ENCODE data around the gene RAB40B.

The RAB40B gene

GRCh38 chr17:82650723-82651122 lies 47.8 kb downstream of the RAB40B start:
- no peak for FAIRE-seq
- TF ChIP-seq, protein P1, sequence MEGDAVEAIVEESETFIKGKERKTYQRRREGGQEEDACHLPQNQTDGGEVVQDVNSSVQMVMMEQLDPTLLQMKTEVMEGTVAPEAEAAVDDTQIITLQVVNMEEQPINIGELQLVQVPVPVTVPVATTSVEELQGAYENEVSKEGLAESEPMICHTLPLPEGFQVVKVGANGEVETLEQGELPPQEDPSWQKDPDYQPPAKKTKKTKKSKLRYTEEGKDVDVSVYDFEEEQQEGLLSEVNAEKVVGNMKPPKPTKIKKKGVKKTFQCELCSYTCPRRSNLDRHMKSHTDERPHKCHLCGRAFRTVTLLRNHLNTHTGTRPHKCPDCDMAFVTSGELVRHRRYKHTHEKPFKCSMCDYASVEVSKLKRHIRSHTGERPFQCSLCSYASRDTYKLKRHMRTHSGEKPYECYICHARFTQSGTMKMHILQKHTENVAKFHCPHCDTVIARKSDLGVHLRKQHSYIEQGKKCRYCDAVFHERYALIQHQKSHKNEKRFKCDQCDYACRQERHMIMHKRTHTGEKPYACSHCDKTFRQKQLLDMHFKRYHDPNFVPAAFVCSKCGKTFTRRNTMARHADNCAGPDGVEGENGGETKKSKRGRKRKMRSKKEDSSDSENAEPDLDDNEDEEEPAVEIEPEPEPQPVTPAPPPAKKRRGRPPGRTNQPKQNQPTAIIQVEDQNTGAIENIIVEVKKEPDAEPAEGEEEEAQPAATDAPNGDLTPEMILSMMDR (IDR thresholded peaks at IDR 0.05; ENCODE audit: insufficient read depth, missing control alignments), result no peak
- no peak for DNase-seq (ENCODE audit: insufficient read length, low spot score)

GRCh38 chr17:82649501-82650261 lies 48.8 kb downstream of the RAB40B start:
- TF ChIP-seq, protein P1 (IDR thresholded peaks at IDR 0.05; ENCODE audit: insufficient read depth, missing control alignments), result no peak
- DNase-seq (ENCODE audit: insufficient read length, low spot score), result no peak
- FAIRE-seq, result no peak

DNA sequence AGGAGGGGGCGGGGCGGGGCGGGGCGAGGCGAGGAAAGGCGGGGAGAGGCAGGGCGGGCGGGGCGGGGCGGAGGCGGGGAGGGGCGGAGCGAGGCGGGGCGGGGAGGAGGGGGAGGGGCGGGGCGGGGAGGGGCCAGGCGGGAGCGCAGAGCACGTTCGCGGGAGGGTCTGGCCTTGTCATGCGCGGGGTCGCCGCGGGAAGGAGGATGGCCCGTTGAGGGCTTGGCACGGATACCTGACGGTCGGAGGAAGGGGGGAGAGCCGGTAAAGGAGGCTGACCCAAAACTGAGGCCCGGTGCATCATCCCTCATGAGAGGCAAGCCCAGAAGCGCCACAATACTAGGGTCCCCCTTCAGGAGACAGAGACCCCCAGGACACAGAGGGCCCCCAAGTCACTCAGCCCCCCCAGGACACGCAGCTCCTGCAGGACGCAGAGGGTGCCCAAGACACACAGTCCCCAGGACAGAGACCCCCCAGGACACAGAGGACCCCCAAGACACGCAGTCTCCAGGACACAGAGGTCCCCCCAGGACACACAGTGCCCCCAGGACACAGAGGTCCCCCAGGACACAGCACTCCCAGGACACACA lies 49.7 kb downstream of the RAB40B start:
- TF ChIP-seq, protein P1 (IDR thresholded peaks at IDR 0.05; ENCODE audit: insufficient read depth, missing control alignments), result no peak
- DNase-seq (ENCODE audit: insufficient read length, low spot score), result peak; percentile 61
- FAIRE-seq, result no peak

DNA sequence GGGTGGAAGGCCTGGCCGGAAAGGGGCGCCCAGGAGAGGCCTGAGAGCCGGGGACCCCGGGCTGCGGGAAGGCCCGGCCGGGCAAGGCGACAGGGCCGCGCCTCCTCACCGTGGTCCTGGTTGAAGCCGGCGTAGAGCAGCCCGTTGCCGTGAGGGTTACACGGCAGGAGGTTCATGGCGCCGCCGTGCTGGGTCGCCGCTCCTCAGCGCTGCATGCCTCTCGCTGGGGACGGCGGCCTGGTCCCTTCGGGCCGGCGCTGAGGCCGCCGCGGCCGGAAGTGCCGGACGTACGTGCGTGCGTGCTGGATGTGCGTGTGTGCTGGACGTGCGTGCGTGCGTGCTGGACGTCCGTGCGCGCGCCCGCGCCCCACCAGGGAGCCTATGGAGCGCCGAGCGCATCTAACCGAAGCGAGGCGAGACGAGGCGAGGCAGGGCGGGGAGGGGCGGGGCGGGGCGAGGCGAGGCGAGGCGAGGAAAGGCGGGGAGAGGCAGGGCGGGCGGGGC lies 50.3 kb downstream of the RAB40B start, which contains the start of gene WDR45B:
Gene WDR45B (minus strand): TSS at position 280 of the 504 bp plus-strand sequence. CDS start 104 bp downstream, at position 176.
- DNase-seq (ENCODE audit: insufficient read length, low spot score) (peak; percentile 96), FAIRE-seq (no peak)
- TF ChIP-seq, protein P1 (IDR thresholded peaks at IDR 0.05; ENCODE audit: insufficient read depth, missing control alignments), result no peak

GRCh38 chr17:82647593-82648164 lies 50.8 kb downstream of the RAB40B start:
- no peak for FAIRE-seq
- DNase-seq (ENCODE audit: insufficient read length, low spot score), result no peak
- TF ChIP-seq, protein P1 (IDR thresholded peaks at IDR 0.05; ENCODE audit: insufficient read depth, missing control alignments), result no peak

DNA sequence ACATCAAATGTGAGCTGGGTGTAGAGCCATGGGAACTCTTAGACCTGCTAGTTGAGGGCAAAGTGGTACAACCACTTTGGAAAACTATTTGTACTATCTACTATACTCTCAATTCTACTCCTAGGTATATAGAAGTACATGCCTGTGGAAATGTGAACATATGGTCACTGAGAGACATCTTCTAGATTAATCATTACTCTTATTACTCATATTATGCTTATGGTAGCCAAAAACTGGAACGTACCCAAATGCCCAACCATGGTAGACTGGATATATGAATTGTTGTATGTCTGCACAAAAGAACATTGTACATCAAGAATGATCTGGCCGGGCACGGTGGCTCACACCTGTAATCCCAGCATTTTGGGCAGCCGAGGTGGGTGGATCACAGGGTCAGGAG lies 53.0 kb downstream of the RAB40B start:
- TF ChIP-seq, protein P1 (IDR thresholded peaks at IDR 0.05; ENCODE audit: insufficient read depth, missing control alignments), result no peak

More for the DNA sequence above, 53.0 kb downstream of the RAB40B start:
- FAIRE-seq (no peak), DNase-seq (ENCODE audit: insufficient read length, low spot score) (no peak)
